ACC112 (cell line): Measurements from ENCODE around the gene GATAD2A.

ENCODE experiments used
- H2AFZ ChIP-seq: fragments of 200-600 bp; sonication (generic); one replicate; pipeline ENCODE4 v1.6.0; 2017; ENCODE audit warnings: antibody characterized with exemption, low read length; ENCODE audit not compliant: unreplicated experiment
- H3K27ac ChIP-seq: fragments of 200-600 bp; sonication (generic); 2 replicates; pipeline ENCODE4 v1.5.1; 2014; ENCODE audit warnings: low read depth, mild to moderate bottlenecking, antibody characterized with exemption, low read length, moderate library complexity
- H3K27me3 ChIP-seq: fragments of 200-600 bp; sonication (generic); 2 replicates; pipeline ENCODE4 v1.6.1; 2014; ENCODE audit warnings: mild to moderate bottlenecking, antibody characterized with exemption, low read length, moderate library complexity, mixed read lengths; ENCODE audit not compliant: insufficient read depth
- H3K36me3 ChIP-seq: fragments of 200-600 bp; sonication (generic); 2 replicates; pipeline ENCODE4 v1.6.1; 2016; ENCODE audit warnings: mild to moderate bottlenecking, antibody characterized with exemption, low read length, moderate library complexity, mixed read lengths; ENCODE audit not compliant: insufficient read depth
- H3K4me1 ChIP-seq: fragments of 200-600 bp; sonication (generic); one replicate; pipeline ENCODE4 v1.6.1; 2016; ENCODE audit warnings: low read length, mixed read lengths; ENCODE audit not compliant: insufficient read depth, unreplicated experiment, control insufficient read depth
- H3K4me3 ChIP-seq: fragments of 200-600 bp; sonication (generic); 2 replicates; pipeline ENCODE4 v1.5.1; 2014; ENCODE audit warnings: mild to moderate bottlenecking, low read depth, low read length
- H3K79me2 ChIP-seq: fragments of 200-600 bp; sonication (generic); one replicate; pipeline ENCODE4 v1.6.0; 2016; ENCODE audit warnings: low read length; ENCODE audit not compliant: control insufficient read depth, unreplicated experiment, insufficient read depth

GATAD2A gene

GRCh38 chr19:19426216-19426615, 20.7 kb downstream of the GATAD2A start:
- H3K27ac ChIP-seq: no peak overlapping the region
- no peak overlapping the region for H2AFZ ChIP-seq
- no peaks in the 10 kb centered on the region for H3K36me3 ChIP-seq
- H3K79me2 ChIP-seq: peaks cover 96% of the 10 kb centered on the region
- no peaks in the 10 kb centered on the region for H3K27me3 ChIP-seq
- H3K4me1 ChIP-seq: no peaks in the 10 kb centered on the region
- H3K4me3 ChIP-seq: no peak overlapping the region

GRCh38 chr19:19426799-19427198, 21.3 kb downstream of the GATAD2A start:
- H2AFZ ChIP-seq: no peak overlapping the region
- H3K27me3 ChIP-seq: no peaks in the 10 kb centered on the region
- peaks cover 93% of the 10 kb centered on the region for H3K79me2 ChIP-seq
- no peaks in the 10 kb centered on the region for H3K4me1 ChIP-seq
- H3K27ac ChIP-seq: no peak overlapping the region
- H3K4me3 ChIP-seq: no peak overlapping the region
- no peaks in the 10 kb centered on the region for H3K36me3 ChIP-seq

GRCh38 chr19:19427302-19427701, 21.8 kb downstream of the GATAD2A start:
- Histone ChIP-seq H3K4me3 (no peak overlapping the region), H3K27me3 (no peaks in the 10 kb centered on the region), H3K4me1 (no peaks in the 10 kb centered on the region), H3K27ac (no peak overlapping the region), H2AFZ (no peak overlapping the region), H3K79me2 (peaks cover 92% of the 10 kb centered on the region), H3K36me3 (no peaks in the 10 kb centered on the region)

GRCh38 chr19:19427944-19428343, 22.5 kb downstream of the GATAD2A start:
- Histone ChIP-seq H2AFZ (no peak overlapping the region), H3K27ac (no peak overlapping the region), H3K4me3 (no peak overlapping the region), H3K4me1 (no peaks in the 10 kb centered on the region), H3K27me3 (no peaks in the 10 kb centered on the region), H3K36me3 (no peaks in the 10 kb centered on the region), H3K79me2 (peaks cover 94% of the 10 kb centered on the region)

DNA sequence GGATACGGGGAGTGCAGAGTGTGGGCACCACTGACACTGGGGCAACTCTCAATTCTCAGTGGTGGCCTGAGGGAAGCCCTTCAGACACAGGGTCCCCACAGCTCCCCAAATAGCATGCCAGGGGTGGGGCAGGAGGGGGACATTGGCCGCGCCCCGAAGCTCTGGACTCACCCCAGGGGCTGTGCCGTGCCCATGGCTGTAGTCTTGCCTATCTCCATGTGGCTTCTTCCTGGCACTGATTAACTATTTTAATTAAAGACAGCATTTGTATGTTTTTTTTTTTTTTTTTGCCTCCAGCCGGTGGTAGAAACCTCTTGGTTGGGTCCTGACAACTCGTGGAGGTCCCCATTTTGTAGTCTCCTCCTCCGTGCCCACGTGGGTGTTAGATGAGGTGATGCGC, 23.3 kb downstream of the GATAD2A start:
- no peak overlapping the region for H2AFZ ChIP-seq
- H3K27me3 ChIP-seq: no peaks in the 10 kb centered on the region
- no peak overlapping the region for H3K4me3 ChIP-seq
- H3K4me1 ChIP-seq: no peaks in the 10 kb centered on the region
- no peaks in the 10 kb centered on the region for H3K36me3 ChIP-seq
- H3K27ac ChIP-seq: no peak overlapping the region
- peaks cover 93% of the 10 kb centered on the region for H3K79me2 ChIP-seq

DNA sequence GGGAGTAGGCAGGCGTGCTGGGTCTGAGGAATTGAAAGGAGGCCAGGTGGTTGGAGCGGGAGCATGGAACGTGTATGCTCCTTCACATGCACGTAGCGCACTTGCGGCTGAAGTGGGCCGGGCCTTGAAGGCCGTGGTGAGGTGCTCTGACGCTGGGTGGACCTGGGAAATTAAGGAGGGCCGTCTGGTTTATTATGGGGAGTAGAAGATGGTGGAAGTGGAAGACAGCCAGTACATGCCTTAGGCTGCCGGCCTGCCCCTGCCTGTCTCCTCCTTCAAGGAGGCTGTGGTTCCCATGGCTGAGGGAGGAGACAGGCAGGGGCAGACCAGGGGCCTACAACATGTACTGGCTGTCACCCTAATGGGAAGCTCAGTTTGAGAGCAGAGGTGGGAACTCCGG, 23.9 kb downstream of the GATAD2A start:
- Histone ChIP-seq H3K27me3 (no peaks in the 10 kb centered on the region), H3K36me3 (no peaks in the 10 kb centered on the region), H2AFZ (no peak overlapping the region), H3K4me1 (peaks cover 2% of the 10 kb centered on the region), H3K79me2 (peaks cover 93% of the 10 kb centered on the region), H3K4me3 (no peak overlapping the region), H3K27ac (no peak overlapping the region)

DNA sequence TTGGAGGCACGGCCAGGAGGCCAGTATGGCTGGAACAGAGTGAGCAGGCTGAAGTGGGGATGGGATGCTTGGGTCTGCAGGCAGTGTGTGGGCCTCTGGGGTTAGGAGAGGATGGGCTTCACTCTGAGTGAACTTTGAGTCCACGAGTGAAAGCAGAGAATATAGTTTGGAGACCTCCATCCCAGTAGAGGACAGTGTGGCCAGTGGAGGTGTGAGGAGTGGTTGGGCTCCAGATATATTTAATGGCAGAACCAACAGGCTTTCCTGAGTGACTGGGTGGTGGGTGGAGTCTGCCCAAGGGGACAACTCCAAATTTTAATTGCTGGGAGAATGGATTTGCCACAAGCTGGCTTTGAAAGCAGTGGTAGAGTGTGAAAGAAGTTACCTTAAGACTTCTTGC, 27.3 kb downstream of the GATAD2A start:
- no peaks in the 10 kb centered on the region for H3K36me3 ChIP-seq
- peaks cover 8% of the 10 kb centered on the region for H3K4me1 ChIP-seq
- no peak overlapping the region for H2AFZ ChIP-seq
- H3K27ac ChIP-seq: no peak overlapping the region
- no peaks in the 10 kb centered on the region for H3K27me3 ChIP-seq
- H3K4me3 ChIP-seq: no peak overlapping the region
- H3K79me2 ChIP-seq: peaks cover 89% of the 10 kb centered on the region

DNA sequence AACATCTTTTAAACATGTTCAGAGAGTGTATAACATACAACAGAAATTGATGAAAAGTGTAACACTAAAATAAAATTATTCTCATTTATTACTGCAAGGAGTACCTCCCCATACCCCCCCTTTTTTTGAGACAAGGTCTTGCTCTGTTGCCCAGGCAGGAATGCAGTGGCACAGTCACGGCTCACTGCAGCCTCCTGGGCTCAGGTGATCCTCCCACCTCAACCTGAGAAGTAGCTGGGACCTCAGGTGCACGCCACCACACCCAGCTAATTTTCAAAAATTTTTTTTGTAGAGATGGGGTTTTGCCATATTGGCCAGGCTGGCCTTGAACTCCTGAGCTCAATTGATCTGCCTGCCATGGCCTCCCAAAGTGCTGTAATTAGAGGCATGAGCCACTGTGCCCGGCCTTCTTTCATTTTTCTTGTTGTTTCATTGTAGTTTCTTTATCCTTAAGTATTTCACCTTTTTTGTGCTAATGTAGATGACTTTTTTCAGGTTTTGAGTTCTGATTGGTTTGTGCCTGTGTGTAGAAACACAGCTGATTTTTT, 28.3 kb downstream of the GATAD2A start:
- Histone ChIP-seq H2AFZ (no peak overlapping the region), H3K4me3 (no peak overlapping the region), H3K36me3 (no peaks in the 10 kb centered on the region), H3K27ac (no peak overlapping the region), H3K4me1 (peaks cover 8% of the 10 kb centered on the region), H3K27me3 (no peaks in the 10 kb centered on the region), H3K79me2 (peaks cover 89% of the 10 kb centered on the region)

GRCh38 chr19:19434483-19435045, 29.1 kb downstream of the GATAD2A start:
- Histone ChIP-seq H3K4me3 (no peak overlapping the region), H3K79me2 (peaks cover 88% of the 10 kb centered on the region), H3K27ac (no peak overlapping the region), H2AFZ (no peak overlapping the region), H3K4me1 (peaks cover 8% of the 10 kb centered on the region), H3K36me3 (no peaks in the 10 kb centered on the region), H3K27me3 (no peaks in the 10 kb centered on the region)

DNA sequence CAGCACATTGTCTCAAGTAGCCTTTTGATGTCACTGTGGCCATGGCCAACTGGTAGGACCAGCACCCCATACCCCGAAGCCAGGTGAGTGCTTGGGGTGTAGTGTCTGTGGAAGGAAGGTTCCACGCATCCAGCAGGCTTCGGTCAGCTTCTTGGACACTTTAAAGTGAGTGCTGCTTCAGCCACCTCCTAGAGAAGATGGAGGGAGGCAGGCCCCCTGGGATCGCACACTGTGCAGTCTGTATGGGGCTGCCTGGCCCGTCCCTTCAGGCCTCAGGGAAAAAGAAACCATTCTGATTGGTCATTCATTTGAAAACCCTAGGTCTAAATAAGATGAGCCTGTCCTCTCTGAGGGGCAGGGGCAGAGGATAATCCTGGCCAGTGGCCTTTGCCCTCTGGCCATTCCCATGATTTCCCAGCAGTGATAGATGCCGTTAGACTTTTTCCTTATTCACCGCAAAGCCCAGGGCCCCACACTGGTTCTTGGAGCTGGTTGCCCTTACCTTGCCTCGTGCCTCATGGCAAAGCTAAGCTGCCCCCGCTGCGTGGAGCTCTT, 30.7 kb downstream of the GATAD2A start:
- peaks cover 75% of the 10 kb centered on the region for H3K79me2 ChIP-seq
- H3K27ac ChIP-seq: no peak overlapping the region
- H3K4me3 ChIP-seq: no peak overlapping the region
- H3K4me1 ChIP-seq: peaks cover 8% of the 10 kb centered on the region
- no peak overlapping the region for H2AFZ ChIP-seq
- no peaks in the 10 kb centered on the region for H3K36me3 ChIP-seq
- no peaks in the 10 kb centered on the region for H3K27me3 ChIP-seq
